ENCODE data around the gene LUZP2.

GRCh38 chr11:24739637-24740036, 242.8 kb downstream of the LUZP2 start:
- TF ChIP-seq POLR2AphosphoS5 (IDR thresholded peaks at IDR 0.05) (no peak), CTCF (IDR thresholded peaks at IDR 0.05) (no peak), EP300 (IDR thresholded peaks at IDR 0.05) (no peak)
